IMR-90 (cell line): ENCODE measurements around the gene ENO2. TPM values are rescaled to one million over a fixed set of nuclear protein-coding genes. Genes with fewer than 3 reads are reported as not detected.
A peak's percentile ranks its signal among the peaks of the same experiment; 100 is the strongest.

ENCODE experiments used
- ATAC-seq: fragments of 200-7000 bp; cut with Tn5 transposase; 2 replicates; pipeline ENCODE4 v1.9.1; 2020; ENCODE audit warnings: low read depth, mild to moderate bottlenecking, moderate library complexity
- BruUV-seq: library from RNA; stranded (reverse); fragments of 400-500 nt; replicated peaks from 2 replicates; lab custom pipeline; 2021; lab: Mats Ljungman, UMichigan
- CTCF ChIA-PET: fragments of 300-600 bp; formaldehyde crosslinking; extraction: SDS; loops from one replicate; lab custom pipeline; 2021; ENCODE audit warnings: antibody characterized with exemption; lab: Yijun Ruan, JAX
- POLR2A ChIA-PET: fragments of 300-600 bp; sonication (Branson Sonifier 250); formaldehyde crosslinking; loops from one replicate; lab custom pipeline; 2022; ENCODE audit warnings: antibody characterized with exemption; ENCODE audit not compliant: unreplicated experiment; lab: Charles Lee
- DNase-seq: peaks from one replicate; pipeline ENCODE4 v3.0.0; 2013
- H2AFZ ChIP-seq: replicated peaks from 2 replicates; pipeline ENCODE3; 2013; ENCODE audit warnings: low read length, mild to moderate bottlenecking; ENCODE audit not compliant: poor library complexity
- H2AK5ac ChIP-seq: 2 replicates; pipeline ENCODE4 v1.6.1; 2013; ENCODE audit warnings: low read depth, low read length, inconsistent platforms
- H2AK9ac ChIP-seq: replicated peaks from 2 replicates; pipeline ENCODE3; 2013; ENCODE audit warnings: mild to moderate bottlenecking, low read depth, low read length, moderate library complexity; ENCODE audit not compliant: poor library complexity
- H2BK120ac ChIP-seq: 2 replicates; pipeline ENCODE4 v1.6.1; 2013; ENCODE audit warnings: low read depth, low read length, inconsistent platforms
- H2BK15ac ChIP-seq: 3 replicates; pipeline ENCODE4 v1.6.1; 2013; ENCODE audit warnings: low read depth, low read length, inconsistent platforms
- H2BK20ac ChIP-seq: 2 replicates; pipeline ENCODE4 v1.6.1; 2013; ENCODE audit warnings: low read depth, mild to moderate bottlenecking, inconsistent platforms, low read length, moderate library complexity
- H2BK5ac ChIP-seq: 2 replicates; pipeline ENCODE4 v1.6.1; 2013; ENCODE audit warnings: mild to moderate bottlenecking, low read depth, low read length, inconsistent platforms; ENCODE audit not compliant: poor library complexity, severe bottlenecking
- H3K14ac ChIP-seq: replicated peaks from 2 replicates; pipeline ENCODE4 v1.6.1; 2013; ENCODE audit warnings: low read depth, low read length, inconsistent platforms
- H3K18ac ChIP-seq: 2 replicates; pipeline ENCODE4 v1.6.1; 2013; ENCODE audit warnings: low read depth, low read length, control low read depth
- H3K23ac ChIP-seq: 2 replicates; pipeline ENCODE4 v1.6.1; 2013; ENCODE audit warnings: low read depth, low read length, inconsistent platforms
- H3K27ac ChIP-seq: 2 replicates; pipeline ENCODE4 v1.5.1; 2013; ENCODE audit warnings: mild to moderate bottlenecking, control low read depth, low read length; ENCODE audit not compliant: insufficient read depth
- H3K27me3 ChIP-seq: 2 replicates; pipeline ENCODE4 v1.6.1; 2013; ENCODE audit warnings: low read length; ENCODE audit not compliant: control insufficient read depth, insufficient read depth
- H3K36me3 ChIP-seq: 2 replicates; pipeline ENCODE4 v1.6.1; 2013; ENCODE audit warnings: low read length, mixed read lengths; ENCODE audit not compliant: control insufficient read depth, insufficient read depth
- H3K4ac ChIP-seq: 2 replicates; pipeline ENCODE4 v1.6.1; 2013; ENCODE audit warnings: low read depth, low read length, inconsistent platforms
- H3K4me1 ChIP-seq: 2 replicates; pipeline ENCODE4 v1.6.1; 2013; ENCODE audit warnings: low read length, mixed read lengths; ENCODE audit not compliant: control insufficient read depth, insufficient read depth
- H3K4me2 ChIP-seq: 2 replicates; pipeline ENCODE4 v1.6.1; 2013; ENCODE audit warnings: low read depth, mild to moderate bottlenecking, control low read depth, low read length, moderate library complexity
- H3K4me3 ChIP-seq: 2 replicates; pipeline ENCODE4 v1.5.1; 2013; ENCODE audit warnings: low read depth, mild to moderate bottlenecking, control low read depth, low read length, moderate library complexity; ENCODE audit not compliant: insufficient read depth
- H3K56ac ChIP-seq: 2 replicates; pipeline ENCODE4 v1.6.1; 2013; ENCODE audit warnings: low read length, inconsistent platforms; ENCODE audit not compliant: insufficient read depth; ENCODE audit errors: extremely low read depth
- H3K79me1 ChIP-seq, 2 experiments: 2 replicates each; pipeline ENCODE4 v1.6.1; 2013; ENCODE audit warnings: low read length in 2 of 2, inconsistent platforms in 1 of 2, low read depth in 1 of 2
- H3K9ac ChIP-seq: 2 replicates; pipeline ENCODE4 v1.6.1; 2013; ENCODE audit warnings: low read depth, low read length, control low read depth
- H3K9me1 ChIP-seq: 2 replicates; pipeline ENCODE4 v1.6.1; 2013; ENCODE audit warnings: low read length, inconsistent platforms; ENCODE audit not compliant: insufficient read depth
- H3K9me3 ChIP-seq: 2 replicates; pipeline ENCODE4 v1.6.1; 2013; ENCODE audit warnings: low read length; ENCODE audit not compliant: control insufficient read depth, insufficient read depth
- H4K20me1 ChIP-seq: 2 replicates; pipeline ENCODE4 v1.6.1; 2013; ENCODE audit warnings: low read length, inconsistent platforms; ENCODE audit not compliant: insufficient read depth
- H4K5ac ChIP-seq: 2 replicates; pipeline ENCODE4 v1.6.1; 2013; ENCODE audit warnings: mild to moderate bottlenecking, low read depth, low read length, control low read depth
- H4K8ac ChIP-seq, 2 experiments: 2 replicates each; pipeline ENCODE4 v1.6.1; 2013; ENCODE audit warnings: low read depth in 2 of 2, low read length in 2 of 2, control low read depth in 1 of 2, inconsistent platforms in 1 of 2
- H4K91ac ChIP-seq: 2 replicates; pipeline ENCODE4 v1.6.1; 2013; ENCODE audit warnings: low read depth, low read length, inconsistent platforms; ENCODE audit not compliant: insufficient read depth
- BHLHE40 ChIP-seq: fragments of 150-350 bp; IDR thresholded peaks from 2 replicates; pipeline ENCODE4 v1.6.1; 2016; ENCODE audit warnings: mild to moderate bottlenecking, low read depth, low read length
- CHD1 ChIP-seq: IDR thresholded peaks from 2 replicates; pipeline ENCODE4 v1.6.1; 2012; ENCODE audit warnings: low read depth, low read length, improper control_type of control experiment
- ELK1 ChIP-seq: fragments of 150-350 bp; IDR thresholded peaks from 2 replicates; pipeline ENCODE4 v1.6.1; 2016; ENCODE audit warnings: low read depth, mild to moderate bottlenecking, low read length, moderate library complexity, borderline replicate concordance
- FOS ChIP-seq: fragments of 150-350 bp; IDR thresholded peaks from 2 replicates; pipeline ENCODE4 v1.6.1; 2016; ENCODE audit warnings: low read depth, low read length
- MAFK ChIP-seq: IDR thresholded peaks from 2 replicates; pipeline ENCODE4 v1.6.1; 2012; ENCODE audit warnings: low read depth, low read length, improper control_type of control experiment
- MAZ ChIP-seq: IDR thresholded peaks from 2 replicates; pipeline ENCODE4 v1.6.1; 2012; ENCODE audit warnings: low read depth, mild to moderate bottlenecking, low read length, improper control_type of control experiment, moderate library complexity, borderline replicate concordance
- MXI1 ChIP-seq: IDR thresholded peaks from 2 replicates; pipeline ENCODE4 v1.6.1; 2012; ENCODE audit warnings: low read depth, mild to moderate bottlenecking, low read length, moderate library complexity, borderline replicate concordance
- NFE2L2 ChIP-seq: fragments of 150-350 bp; IDR thresholded peaks from 2 replicates; pipeline ENCODE4 v1.6.1; 2016; ENCODE audit warnings: low read depth, mild to moderate bottlenecking, low read length
- RAD21 ChIP-seq: IDR thresholded peaks from 2 replicates; pipeline ENCODE4 v1.6.1; 2012; ENCODE audit warnings: low read length, improper control_type of control experiment
- RCOR1 ChIP-seq: IDR thresholded peaks from 2 replicates; pipeline ENCODE4 v1.6.1; 2012; ENCODE audit warnings: mild to moderate bottlenecking, low read length, improper control_type of control experiment; ENCODE audit not compliant: insufficient replicate concordance
- SMC3 ChIP-seq: fragments of 150-350 bp; IDR thresholded peaks from 2 replicates; pipeline ENCODE4 v1.6.1; 2016; ENCODE audit warnings: low read depth, mild to moderate bottlenecking, antibody characterized with exemption, low read length, moderate library complexity
- USF2 ChIP-seq: fragments of 150-350 bp; IDR thresholded peaks from 2 replicates; pipeline ENCODE4 v1.6.1; 2017; ENCODE audit warnings: mild to moderate bottlenecking, antibody characterized with exemption, low read length, low read depth
- WGBS, 2 experiments: methylation state at CpG; one replicate each; pipeline versions ENCODE4 v1.1.5 to v1.1.7; 2013; ENCODE audit warnings: missing lambda C conversion rate in 2 of 2; ENCODE audit not compliant: insufficient read length in 1 of 2; ENCODE audit errors: extremely low coverage in 2 of 2; 5-methylcytosine and 5-hydroxymethylcytosine counted together
- dilution Hi-C: fragments of 300-500 bp; cut with HindIII; formaldehyde crosslinking; loops from one replicate; pipeline ENCODE4 v1.14.3; 2018; ENCODE audit warnings: low sequenced_read_pairs; ENCODE audit not compliant: unreplicated experiment
- in situ Hi-C: fragments of 300-500 bp; cut with MboI; formaldehyde crosslinking; loops from 3 replicates; pipeline ENCODE4 v1.14.3; 2019; ENCODE audit warnings: low sequenced_read_pairs, inconsistent platforms, mixed read lengths
- intact Hi-C: fragments of 100-400 bp; cut with micrococcal nuclease; formaldehyde crosslinking; loops from 2 replicates; pipeline ENCODE4 v1.10.0; 2022
- polyA plus RNA-seq, 3 experiments: library from polyadenylated mRNA; depleted of rRNA; stranded (reverse); fragments of >200 nt; gene quantifications; 2 replicates each; pipeline ENCODE4 v1.2.3, GENCODE V29; 2012; ENCODE audit warnings: low replicate concordance in 1 of 3
- total RNA-seq: library from RNA; depleted of rRNA; stranded (reverse); fragments of >200 nt; gene quantifications from 2 replicates; pipeline ENCODE4 v1.2.3, GENCODE V29; 2012
- TF ChIP-seq, protein P1 (sequence below): conservative IDR thresholded peaks from 2 replicates; pipeline ENCODE4 v1.5.1; 2012; ENCODE audit warnings: mild to moderate bottlenecking, low read depth, low read length, improper control_type of control experiment

The ENO2 gene
- total and polyA plus RNA-seq, 2 of the 4 experiments (the other 2 are of a cell fraction) = 28.3 to 92.8 TPM

DNA sequence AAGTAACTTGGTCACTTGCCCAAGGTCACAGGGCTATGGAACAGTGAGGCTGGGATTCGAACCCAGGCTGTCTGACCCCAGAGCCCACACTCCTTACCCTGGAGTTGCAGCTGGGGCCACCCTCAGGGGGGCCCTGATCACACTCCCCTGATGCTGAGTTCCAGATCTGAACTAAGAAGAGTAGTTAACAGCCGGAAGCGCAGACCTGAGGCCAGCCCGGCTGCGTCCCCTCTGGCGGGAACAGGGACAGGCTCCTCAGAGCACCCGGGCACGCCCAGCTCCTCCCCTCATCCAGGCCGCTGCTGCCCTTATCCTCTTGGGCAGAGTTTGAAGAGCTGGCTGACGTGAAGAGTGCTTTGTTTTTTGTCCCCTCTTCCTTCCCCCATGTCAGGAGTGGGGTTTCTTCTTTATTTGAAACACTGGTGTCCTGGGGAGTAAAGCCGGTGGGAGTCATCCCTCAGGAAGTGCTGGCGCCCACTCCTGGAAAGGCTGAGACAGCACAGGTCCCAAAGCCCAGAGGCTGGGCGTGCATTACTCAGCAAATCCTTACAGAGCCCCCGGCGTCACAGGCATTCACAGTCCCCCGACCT is 47.4 kb downstream of the ENO2 start:
- H3K9me3 ChIP-seq = no peaks in the 10 kb centered on the region
- in situ Hi-C loops = loop anchor here (5.0 kb wide), 1 partner anchor 94 kb away; the partner anchor contains the start of gene TPI1
- dilution Hi-C loops = no loop called here
- peaks cover 0 to 4% of the 10 kb centered on the region in 2 experiments; a peak in 1 of 4 replicates for H3K79me1 ChIP-seq
- no peaks in the 10 kb centered on the region for H3K27me3 ChIP-seq
- H2BK120ac ChIP-seq = peak overlapping the region; percentile 64
- no peak overlapping the region for H3K4me2 ChIP-seq
- no TSS peak for BruUV-seq
- H3K23ac ChIP-seq = peak overlapping the region; percentile 70; the same call in 1 of the 2 replicates
- H4K20me1 ChIP-seq = no peaks in the 10 kb centered on the region
- H3K4me1 ChIP-seq = peaks cover 5% of the 10 kb centered on the region; the same call in 1 of the 2 replicates
- peak overlapping the region; percentile 79 for H3K4ac ChIP-seq
- H2BK15ac ChIP-seq = peak overlapping the region; percentile 91; the same call in 1 of the 3 replicates
- H4K5ac ChIP-seq = peak overlapping the region; percentile 89
- peaks cover 17% of the 10 kb centered on the region for H3K36me3 ChIP-seq
- CTCF ChIA-PET = interaction anchor here (0.6 to 1.7 kb wide), 5 partner anchors 10 to 151 kb away, joined by 3 to 4 read pairs (median 3); partner anchors contain the start of genes C12orf57, C1RL and RNU7-1
- H2BK20ac ChIP-seq = peak overlapping the region; percentile 78; the same call in 1 of the 2 replicates
- peak overlapping the region; percentile 39; the same call in 1 of the 2 replicates for H3K18ac ChIP-seq
- H3K27ac ChIP-seq = peak overlapping the region; percentile 53
- H3K4me3 ChIP-seq = no peak overlapping the region
- H2BK5ac ChIP-seq = peak overlapping the region; percentile 5
- peak overlapping the region; percentile 37; the same call in 1 of the 2 replicates for H3K9ac ChIP-seq
- peak overlapping the region; percentile 88 for H2AFZ ChIP-seq
- H3K9me1 ChIP-seq = no peaks in the 10 kb centered on the region
- H3K56ac ChIP-seq = no peak overlapping the region; the same call in 1 of the 2 replicates
- peak overlapping the region; percentile 96 for H4K8ac ChIP-seq
- WGBS, 2 experiments = 40% methylated on average over 1 of the region's 16 CpGs; no CpG with 5 or more reads in 1 of the 2 experiments
- TF ChIP-seq SMC3 = peak; percentile 37; the same call in 1 of the 2 replicates
- no peak for TF ChIP-seq RCOR1
- no peak for TF ChIP-seq CHD1
- TF ChIP-seq RAD21 = peak; percentile 44
- peak; percentile 49; the same call in 1 of the 2 replicates for TF ChIP-seq MAZ
- 0 out of 2 replicates have a peak, but pooled peaks have one; percentile 24 for TF ChIP-seq MXI1
- TF ChIP-seq FOS = no peak
- peak; percentile 92 for TF ChIP-seq NFE2L2
- TF ChIP-seq USF2 = no peak
- TF ChIP-seq MAFK = peak; percentile 79
- TF ChIP-seq, protein P1, sequence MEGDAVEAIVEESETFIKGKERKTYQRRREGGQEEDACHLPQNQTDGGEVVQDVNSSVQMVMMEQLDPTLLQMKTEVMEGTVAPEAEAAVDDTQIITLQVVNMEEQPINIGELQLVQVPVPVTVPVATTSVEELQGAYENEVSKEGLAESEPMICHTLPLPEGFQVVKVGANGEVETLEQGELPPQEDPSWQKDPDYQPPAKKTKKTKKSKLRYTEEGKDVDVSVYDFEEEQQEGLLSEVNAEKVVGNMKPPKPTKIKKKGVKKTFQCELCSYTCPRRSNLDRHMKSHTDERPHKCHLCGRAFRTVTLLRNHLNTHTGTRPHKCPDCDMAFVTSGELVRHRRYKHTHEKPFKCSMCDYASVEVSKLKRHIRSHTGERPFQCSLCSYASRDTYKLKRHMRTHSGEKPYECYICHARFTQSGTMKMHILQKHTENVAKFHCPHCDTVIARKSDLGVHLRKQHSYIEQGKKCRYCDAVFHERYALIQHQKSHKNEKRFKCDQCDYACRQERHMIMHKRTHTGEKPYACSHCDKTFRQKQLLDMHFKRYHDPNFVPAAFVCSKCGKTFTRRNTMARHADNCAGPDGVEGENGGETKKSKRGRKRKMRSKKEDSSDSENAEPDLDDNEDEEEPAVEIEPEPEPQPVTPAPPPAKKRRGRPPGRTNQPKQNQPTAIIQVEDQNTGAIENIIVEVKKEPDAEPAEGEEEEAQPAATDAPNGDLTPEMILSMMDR = peak; percentile 64
- TF ChIP-seq ELK1 = no peak
- no peak for TF ChIP-seq BHLHE40
- H2AK5ac ChIP-seq = peak overlapping the region; percentile 66; the same call in 1 of the 2 replicates
- ATAC-seq (peak; percentile 74), DNase-seq (peak; percentile 77)
- POLR2A ChIA-PET = interaction anchor here (0.5 kb wide), 1 partner anchor 33 kb away, joined by 3 read pairs; no protein-coding TSS in a partner anchor
- intact Hi-C loops = no loop called here
- H3K14ac ChIP-seq = peak overlapping the region; percentile 83
- H4K91ac ChIP-seq = peak overlapping the region; percentile 92
- peak overlapping the region; percentile 83 for H2AK9ac ChIP-seq
